Ureter (tissue), 1 donor: ENCODE results near the gene HMGXB4. TPM values are rescaled to one million over a fixed set of nuclear protein-coding genes. Genes with fewer than 3 reads are reported as not detected.

ENCODE experiments used
- total RNA-seq: library from RNA; stranded (reverse); gene quantifications from one replicate; pipeline ENCODE4 v1.2.4, GENCODE V29; 2023
- donor health status: DM: yes; HTN: yes; CAD: no.

HMGXB4 gene
- total RNA-seq, 1 donor from 2014 or later = 21.9 TPM

Other genes with a start within 250 kb of the HMGXB4 start
- not detected for gene ISX, start 191.3 kb upstream of the HMGXB4 start, total RNA-seq
- gene TOM1, start 42.4 kb downstream of the HMGXB4 start, total RNA-seq = 36.9 TPM
- 6.8 TPM for gene HMOX1, start 123.6 kb downstream of the HMGXB4 start, total RNA-seq
- 27.9 TPM for gene MCM5, start 142.6 kb downstream of the HMGXB4 start, total RNA-seq